Smooth muscle cell (in vitro differentiated cells): ENCODE measurements around the gene THUMPD2. TPM values are rescaled to one million over a fixed set of nuclear protein-coding genes. Genes with fewer than 3 reads are reported as not detected.

ENCODE experiments used
- DNase-seq: peaks from one replicate; lab custom pipeline; 2025; ENCODE audit not compliant: unreplicated experiment; lab: John Stamatoyannopoulos, UW
- H2AFZ ChIP-seq: fragments of 200-600 bp; sonication (generic); 2 replicates; pipeline ENCODE4 v1.6.0; 2016; ENCODE audit warnings: antibody characterized with exemption, low read depth, mild to moderate bottlenecking
- H3F3A ChIP-seq: fragments of 200-600 bp; sonication (generic); 2 replicates; pipeline ENCODE4 v1.6.0; 2017; ENCODE audit warnings: antibody characterized with exemption, low read depth
- H3K27ac ChIP-seq: fragments of 200-600 bp; sonication (generic); 2 replicates; pipeline ENCODE4 v1.5.1; 2016; ENCODE audit warnings: low read depth, mild to moderate bottlenecking
- H3K27me3 ChIP-seq: fragments of 200-600 bp; sonication (generic); 2 replicates; pipeline ENCODE4 v1.6.1; 2016; ENCODE audit warnings: low read depth, mild to moderate bottlenecking
- H3K36me3 ChIP-seq: fragments of 200-600 bp; sonication (generic); 2 replicates; pipeline ENCODE4 v1.5.1; 2016; ENCODE audit warnings: low read depth
- H3K4me1 ChIP-seq: fragments of 200-600 bp; sonication (generic); 2 replicates; pipeline ENCODE4 v1.5.1; 2016; ENCODE audit warnings: low read depth
- H3K4me2 ChIP-seq: fragments of 200-600 bp; sonication (generic); 2 replicates; pipeline ENCODE4 v1.6.0; 2016; ENCODE audit warnings: mild to moderate bottlenecking
- H3K4me3 ChIP-seq: fragments of 200-600 bp; sonication (generic); 2 replicates; pipeline ENCODE4 v1.5.1; 2016; ENCODE audit warnings: mild to moderate bottlenecking
- H3K79me2 ChIP-seq: fragments of 200-600 bp; sonication (generic); 2 replicates; pipeline ENCODE4 v1.6.0; 2016; ENCODE audit warnings: low read depth, mild to moderate bottlenecking
- H3K9ac ChIP-seq: fragments of 200-600 bp; sonication (generic); 2 replicates; pipeline ENCODE4 v1.6.0; 2016; ENCODE audit warnings: low read depth
- H3K9me3 ChIP-seq: fragments of 200-600 bp; sonication (generic); replicated peaks from 2 replicates; pipeline ENCODE4 v1.5.1; 2016; ENCODE audit warnings: low read depth
- H4K20me1 ChIP-seq: fragments of 200-600 bp; sonication (generic); 2 replicates; pipeline ENCODE4 v1.6.0; 2016; ENCODE audit warnings: low read depth
- CTCF ChIP-seq: fragments of 200-600 bp; sonication (generic); IDR thresholded peaks from 2 replicates; pipeline ENCODE4 v1.5.1; 2017; ENCODE audit warnings: borderline replicate concordance, mild to moderate bottlenecking, antibody characterized with exemption; ENCODE audit not compliant: insufficient read depth, poor library complexity, severe bottlenecking
- WGBS: methylation state at CpG from one replicate; pipeline ENCODE4 v1.1.7; 2016; ENCODE audit warnings: low lambda C conversion rate; 5-methylcytosine and 5-hydroxymethylcytosine counted together
- polyA plus RNA-seq: library from polyadenylated mRNA; unstranded; fragments of >200 nt; fragmentation: Nextera tagmentation; extraction: Ambion mirVana; gene quantifications from 2 replicates; pipeline ENCODE4 v1.2.1, GENCODE V29; 2016
- total RNA-seq: library from RNA; depleted of rRNA; stranded (reverse); fragments of >200 nt; gene quantifications from 2 replicates; pipeline ENCODE4 v1.2.3, GENCODE V29; 2014

THUMPD2 gene
- total and polyA plus RNA-seq, 2 experiments from 2014 or later, result 14.5 to 18.6 TPM

GRCh38 chr2:39757156-39757555, 21.9 kb downstream of the THUMPD2 start:
- H3K4me3 ChIP-seq, result no peak overlapping the region
- no peaks in the 10 kb centered on the region for H3K4me1 ChIP-seq
- H3K79me2 ChIP-seq, result no peaks in the 10 kb centered on the region
- DNase-seq, result no peak
- no peak overlapping the region for H3K4me2 ChIP-seq
- no peak for TF ChIP-seq CTCF
- peaks cover 33% of the 10 kb centered on the region for H3K36me3 ChIP-seq
- no peak overlapping the region for H3K9ac ChIP-seq
- no peaks in the 10 kb centered on the region for H4K20me1 ChIP-seq
- H3F3A ChIP-seq, result no peaks in the 10 kb centered on the region
- no peak overlapping the region for H2AFZ ChIP-seq
- H3K27me3 ChIP-seq, result no peaks in the 10 kb centered on the region
- no peak overlapping the region for H3K27ac ChIP-seq
- H3K9me3 ChIP-seq, result no peaks in the 10 kb centered on the region
- WGBS, result 99% methylated on average over 4 of the region's 4 CpGs

GRCh38 chr2:39755466-39755865, 23.6 kb downstream of the THUMPD2 start:
- H3K79me2 ChIP-seq, result no peaks in the 10 kb centered on the region
- TF ChIP-seq CTCF, result no peak
- no peak overlapping the region for H2AFZ ChIP-seq
- no peak overlapping the region for H3K9ac ChIP-seq
- no peaks in the 10 kb centered on the region for H3K27me3 ChIP-seq
- H3F3A ChIP-seq, result no peaks in the 10 kb centered on the region
- H3K4me3 ChIP-seq, result no peak overlapping the region
- no peaks in the 10 kb centered on the region for H4K20me1 ChIP-seq
- 100% methylated on average over 1 of the region's 1 CpG for WGBS
- no peak for DNase-seq
- no peaks in the 10 kb centered on the region for H3K4me1 ChIP-seq
- no peaks in the 10 kb centered on the region for H3K9me3 ChIP-seq
- peaks cover 28% of the 10 kb centered on the region for H3K36me3 ChIP-seq
- H3K4me2 ChIP-seq, result peak overlapping the region; percentile 55
- H3K27ac ChIP-seq, result peak overlapping the region; percentile 49

- Histone ChIP-seq H3K9me3 (no peaks in the 10 kb centered on the region), H3K4me1 (peaks cover 16% of the 10 kb centered on the region), H3F3A (peaks cover 20% of the 10 kb centered on the region), H2AFZ (no peak overlapping the region), H3K79me2 (no peaks in the 10 kb centered on the region), H3K27me3 (no peaks in the 10 kb centered on the region), H3K9ac (no peak overlapping the region), H3K36me3 (peaks cover 2% of the 10 kb centered on the region), H3K4me2 (peak overlapping the region; percentile 13), H3K4me3 (no peak overlapping the region), H3K27ac (peak overlapping the region; percentile 64), H4K20me1 (no peaks in the 10 kb centered on the region)
- no peak for TF ChIP-seq CTCF
- 33% methylated on average over 1 of the region's 1 CpG for WGBS
- DNase-seq, result no peak
Observed at GRCh38 chr2:39743269-39743776, 35.7 kb downstream of the THUMPD2 start.

GRCh38 chr2:39741871-39742270, 37.2 kb downstream of the THUMPD2 start:
- H4K20me1 ChIP-seq, result no peaks in the 10 kb centered on the region
- no peak overlapping the region for H3K27ac ChIP-seq
- H3K4me3 ChIP-seq, result no peak overlapping the region
- no peaks in the 10 kb centered on the region for H3K27me3 ChIP-seq
- no peak overlapping the region for H2AFZ ChIP-seq
- H3K4me1 ChIP-seq, result peaks cover 30% of the 10 kb centered on the region
- no peak overlapping the region for H3K4me2 ChIP-seq
- H3K9ac ChIP-seq, result no peak overlapping the region
- no peak for DNase-seq
- TF ChIP-seq CTCF, result no peak
- H3K9me3 ChIP-seq, result no peaks in the 10 kb centered on the region
- 95% methylated on average over 1 of the region's 1 CpG for WGBS
- H3F3A ChIP-seq, result peaks cover 26% of the 10 kb centered on the region
- no peaks in the 10 kb centered on the region for H3K79me2 ChIP-seq
- H3K36me3 ChIP-seq, result peaks cover 2% of the 10 kb centered on the region
